ENCODE data around the gene AKAP12.

- TF ChIP-seq SUZ12 (IDR thresholded peaks at IDR 0.05; ENCODE audit: extremely low read depth, insufficient read depth, insufficient read length) (no peak), YY1 (IDR thresholded peaks at IDR 0.05; ENCODE audit: insufficient read depth, insufficient read length) (no peak), ZNF274 (IDR thresholded peaks at IDR 0.05; ENCODE audit: low read depth, low read length) (no peak)
Observed at GRCh38 chr6:151216804-151217203, 23.0 kb upstream of the AKAP12 start.
